Mesendoderm (in vitro differentiated cells): ENCODE data around the gene MYZAP.
A peak's percentile ranks its signal among the peaks of the same experiment; 100 is the strongest.

Experiments used
- DNase-seq: peaks from one replicate; pipeline ENCODE4 v3.0.0; 2013
- H2AK5ac ChIP-seq: 2 replicates; pipeline ENCODE4 v1.6.1; 2013; ENCODE audit warnings: low read length, inconsistent platforms
- H2BK120ac ChIP-seq: 2 replicates; pipeline ENCODE4 v1.6.1; 2013; ENCODE audit warnings: low read depth, mild to moderate bottlenecking, low read length, moderate library complexity, mixed read lengths
- H2BK15ac ChIP-seq: replicated peaks from 2 replicates; pipeline ENCODE4 v1.6.1; 2013; ENCODE audit warnings: low read depth, mild to moderate bottlenecking, moderate library complexity
- H2BK5ac ChIP-seq: 2 replicates; pipeline ENCODE4 v1.6.1; 2013; ENCODE audit warnings: low read length, inconsistent platforms
- H3K18ac ChIP-seq: 2 replicates; pipeline ENCODE4 v1.6.1; 2013; ENCODE audit warnings: mild to moderate bottlenecking, low read length, mixed read lengths
- H3K23ac ChIP-seq: one replicate; pipeline ENCODE4 v1.6.1; 2013; ENCODE audit warnings: low read length
- H3K27ac ChIP-seq: 2 replicates; pipeline ENCODE4 v1.5.1; 2013; ENCODE audit warnings: low read depth, mild to moderate bottlenecking, inconsistent platforms, low read length, moderate library complexity
- H3K27me3 ChIP-seq: 2 replicates; pipeline ENCODE4 v1.6.1; 2013; ENCODE audit warnings: low read length, control low read depth, mild to moderate bottlenecking, inconsistent platforms; ENCODE audit not compliant: insufficient read depth, poor library complexity
- H3K36me3 ChIP-seq: 2 replicates; pipeline ENCODE4 v1.6.1; 2013; ENCODE audit warnings: low read length, inconsistent platforms; ENCODE audit not compliant: control insufficient read depth, insufficient read depth
- H3K4ac ChIP-seq: one replicate; pipeline ENCODE4 v1.6.1; 2013; ENCODE audit warnings: low read depth, mild to moderate bottlenecking, low read length, moderate library complexity
- H3K4me1 ChIP-seq: 2 replicates; pipeline ENCODE4 v1.6.1; 2013; ENCODE audit warnings: low read depth, low read length, inconsistent platforms; ENCODE audit not compliant: control insufficient read depth
- H3K4me2 ChIP-seq: 2 replicates; pipeline ENCODE4 v1.6.1; 2013; ENCODE audit warnings: low read length
- H3K4me3 ChIP-seq: 2 replicates; pipeline ENCODE4 v1.5.1; 2013; ENCODE audit warnings: mild to moderate bottlenecking, low read length
- H3K56ac ChIP-seq: one replicate; pipeline ENCODE4 v1.6.1; 2013; ENCODE audit warnings: low read length
- H3K79me1 ChIP-seq: 2 replicates; pipeline ENCODE4 v1.6.1; 2013; ENCODE audit warnings: low read length, inconsistent platforms
- H3K79me2 ChIP-seq: 2 replicates; pipeline ENCODE4 v1.6.1; 2013; ENCODE audit warnings: mild to moderate bottlenecking, low read length; ENCODE audit not compliant: control insufficient read depth, insufficient read depth
- H3K9ac ChIP-seq: 2 replicates; pipeline ENCODE4 v1.6.1; 2013; ENCODE audit warnings: low read length, inconsistent platforms
- H4K5ac ChIP-seq: one replicate; pipeline ENCODE4 v1.6.1; 2013; ENCODE audit warnings: low read length
- H4K8ac ChIP-seq: one replicate; pipeline ENCODE4 v1.6.1; 2013; ENCODE audit warnings: low read depth, mild to moderate bottlenecking, control low read depth, low read length, moderate library complexity
- WGBS: extraction: QIAGEN DNeasy Blood & Tissue Kit; methylation state at CpG from one replicate; pipeline ENCODE4 v1.1.7; 2013; ENCODE audit warnings: low lambda C conversion rate, missing lambda C conversion rate; ENCODE audit not compliant: insufficient coverage; ENCODE audit errors: extremely low coverage; 5-methylcytosine and 5-hydroxymethylcytosine counted together

MYZAP gene

DNA sequence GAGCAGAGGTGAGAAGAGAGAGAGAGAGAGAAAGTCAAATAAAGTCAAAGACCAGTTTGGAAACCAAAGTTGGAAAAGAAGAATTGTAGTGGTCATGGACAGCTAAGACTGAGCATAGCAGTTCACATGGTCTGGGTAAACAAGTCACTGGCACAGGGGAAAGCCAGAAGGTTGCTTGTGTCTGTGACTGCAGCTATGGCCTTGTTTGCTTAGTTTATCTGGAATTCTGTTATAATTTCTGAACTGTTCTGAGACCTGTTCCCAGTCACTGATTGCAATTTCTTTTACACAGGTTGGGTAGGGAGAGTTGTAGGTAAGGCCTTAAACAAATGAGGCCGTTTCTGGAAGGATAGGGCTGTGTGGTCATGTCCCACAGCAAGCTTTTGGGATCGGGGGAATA, 43.4 kb upstream of the MYZAP start:
- Histone ChIP-seq H3K4me3 (no peak overlapping the region), H3K27ac (no peak overlapping the region), H3K79me2 (no peaks in the 10 kb centered on the region), H2BK15ac (no peak overlapping the region), H4K5ac (no peak overlapping the region), H3K56ac (peak overlapping the region; percentile 22), H3K79me1 (no peaks in the 10 kb centered on the region), H2BK120ac (no peak overlapping the region), H4K8ac (no peak overlapping the region), H2BK5ac (no peak overlapping the region), H3K18ac (no peak overlapping the region), H3K27me3 (no peaks in the 10 kb centered on the region), H3K9ac (no peak overlapping the region), H3K4ac (no peak overlapping the region), H2AK5ac (no peak overlapping the region), H3K23ac (no peak overlapping the region), H3K36me3 (no peaks in the 10 kb centered on the region), H3K4me2 (no peak overlapping the region), H3K4me1 (peaks cover 29% of the 10 kb centered on the region)
- no CpG with 5 or more reads among the region's 2 CpGs for WGBS
- DNase-seq, result no peak

DNA sequence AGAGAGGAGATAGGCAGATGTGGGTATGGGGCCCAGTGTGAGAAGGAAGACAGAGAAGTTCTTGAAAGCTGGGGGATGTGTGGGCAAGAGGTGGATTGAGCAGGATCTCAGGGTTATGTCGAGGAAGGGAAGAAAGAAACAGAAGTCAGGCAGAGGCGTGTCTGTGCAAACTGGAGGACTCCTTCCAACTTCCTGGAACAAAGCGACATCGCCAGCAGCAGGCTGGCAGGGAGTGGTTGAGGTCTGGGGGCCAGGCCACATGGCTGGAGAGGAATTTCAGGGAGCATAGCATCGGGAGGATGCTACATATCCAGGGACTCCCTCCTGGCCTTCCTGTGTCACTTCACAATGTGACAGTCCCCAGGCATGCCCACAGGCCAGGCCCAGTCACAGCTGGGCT, 42.9 kb upstream of the MYZAP start:
- Histone ChIP-seq H3K36me3 (no peaks in the 10 kb centered on the region), H3K9ac (no peak overlapping the region), H3K4me2 (no peak overlapping the region), H3K27me3 (no peaks in the 10 kb centered on the region), H3K4ac (no peak overlapping the region), H3K4me1 (peaks cover 29% of the 10 kb centered on the region), H2BK5ac (peak overlapping the region; percentile 6), H3K79me1 (no peaks in the 10 kb centered on the region), H3K79me2 (no peaks in the 10 kb centered on the region), H3K23ac (peak overlapping the region; percentile 11), H3K4me3 (no peak overlapping the region), H2BK15ac (no peak overlapping the region), H2BK120ac (no peak overlapping the region), H2AK5ac (no peak overlapping the region), H4K8ac (no peak overlapping the region), H3K18ac (no peak overlapping the region), H3K27ac (no peak overlapping the region), H3K56ac (peak overlapping the region; percentile 22), H4K5ac (no peak overlapping the region)
- no peak for DNase-seq
- no CpG with 5 or more reads among the region's 5 CpGs for WGBS

GRCh38 chr15:57549935-57550334, 41.8 kb upstream of the MYZAP start:
- Histone ChIP-seq H2BK15ac (no peak overlapping the region), H3K27me3 (no peaks in the 10 kb centered on the region), H3K9ac (no peak overlapping the region), H3K4me2 (no peak overlapping the region), H3K18ac (no peak overlapping the region), H2BK120ac (no peak overlapping the region), H3K36me3 (no peaks in the 10 kb centered on the region), H2AK5ac (no peak overlapping the region), H3K79me1 (no peaks in the 10 kb centered on the region), H3K4me1 (peaks cover 30% of the 10 kb centered on the region), H3K4ac (no peak overlapping the region), H3K4me3 (no peak overlapping the region), H2BK5ac (no peak overlapping the region), H4K5ac (no peak overlapping the region), H3K79me2 (no peaks in the 10 kb centered on the region), H3K27ac (no peak overlapping the region), H3K56ac (no peak overlapping the region), H4K8ac (no peak overlapping the region), H3K23ac (no peak overlapping the region)
- no CpG with 5 or more reads among the region's 6 CpGs for WGBS
- no peak for DNase-seq

- H3K79me1 ChIP-seq, result no peaks in the 10 kb centered on the region
- H3K9ac ChIP-seq, result no peak overlapping the region
- H3K4ac ChIP-seq, result no peak overlapping the region
- H3K18ac ChIP-seq, result peak overlapping the region; percentile 10
- H2BK120ac ChIP-seq, result peak overlapping the region; percentile 18
- H3K27ac ChIP-seq, result peak overlapping the region; percentile 89
- DNase-seq, result peak; percentile 35
- H2AK5ac ChIP-seq, result no peak overlapping the region
- no peak overlapping the region for H3K56ac ChIP-seq
- no peaks in the 10 kb centered on the region for H3K79me2 ChIP-seq
- no peaks in the 10 kb centered on the region for H3K36me3 ChIP-seq
- no peak overlapping the region for H3K4me2 ChIP-seq
- H2BK15ac ChIP-seq, result peak overlapping the region; percentile 25
- H4K5ac ChIP-seq, result no peak overlapping the region
- no peak overlapping the region for H2BK5ac ChIP-seq
- peaks cover 34% of the 10 kb centered on the region for H3K4me1 ChIP-seq
- H4K8ac ChIP-seq, result no peak overlapping the region
- no peak overlapping the region for H3K4me3 ChIP-seq
- no peak overlapping the region for H3K23ac ChIP-seq
- H3K27me3 ChIP-seq, result no peaks in the 10 kb centered on the region
- no CpG with 5 or more reads among the region's 4 CpGs for WGBS
Observed at GRCh38 chr15:57550640-57551039, 41.1 kb upstream of the MYZAP start.

- Histone ChIP-seq H3K4ac (no peak overlapping the region), H3K79me2 (no peaks in the 10 kb centered on the region), H3K56ac (peak overlapping the region; percentile 35), H2BK15ac (no peak overlapping the region), H3K27ac (peak overlapping the region; percentile 86), H2BK5ac (peak overlapping the region; percentile 59), H3K18ac (peak overlapping the region; percentile 66), H3K27me3 (no peaks in the 10 kb centered on the region), H2BK120ac (peak overlapping the region; percentile 29), H4K5ac (no peak overlapping the region), H4K8ac (no peak overlapping the region), H3K23ac (no peak overlapping the region), H2AK5ac (no peak overlapping the region), H3K79me1 (no peaks in the 10 kb centered on the region), H3K4me2 (no peak overlapping the region), H3K4me3 (no peak overlapping the region), H3K4me1 (peaks cover 34% of the 10 kb centered on the region), H3K36me3 (no peaks in the 10 kb centered on the region), H3K9ac (no peak overlapping the region)
- DNase-seq, result peak; percentile 98
- WGBS, result no CpG with 5 or more reads among the region's 16 CpGs
Observed at GRCh38 chr15:57551715-57552677, 39.7 kb upstream of the MYZAP start.
